HEK293 (cell line): ENCODE results near the gene GSTM4.

Experiments
- CTCF ChIA-PET: fragments of 350-600 bp; formaldehyde crosslinking; extraction: SDS; loops from one replicate; lab custom pipeline; 2021; ENCODE audit warnings: antibody characterized with exemption; lab: Yijun Ruan, JAX
- POLR2A ChIA-PET: fragments of 300-600 bp; formaldehyde crosslinking; extraction: SDS; loops from one replicate; lab custom pipeline; 2020; ENCODE audit warnings: antibody characterized with exemption, inconsistent platforms; lab: Yijun Ruan, JAX
- H3K27ac ChIP-seq: fragments of 200-500 bp; sonication (Bioruptor generic); 2 replicates; pipeline ENCODE4 v1.5.1; 2014; ENCODE audit warnings: low read depth, low read length, control low read depth, inconsistent platforms; ENCODE audit errors: extremely low read depth
- H3K36me3 ChIP-seq, 2 experiments: fragments of 200-500 bp in 1 of 2; sonication (Bioruptor generic) in 1 of 2; 1 replicate in 1 of 2; 2 replicates in 1 of 2; pipeline ENCODE4 v1.5.1; 2014 to 2017; ENCODE audit warnings: inconsistent platforms in 2 of 2, low read length in 2 of 2; ENCODE audit not compliant: control insufficient read depth in 2 of 2, insufficient read depth in 1 of 2
- H3K4me1 ChIP-seq: fragments of 200-500 bp; sonication (Bioruptor generic); 2 replicates; pipeline ENCODE4 v1.5.1; 2014; ENCODE audit warnings: mild to moderate bottlenecking, low read length, inconsistent platforms; ENCODE audit not compliant: control insufficient read depth, insufficient read depth
- H3K4me3 ChIP-seq: 2 replicates; pipeline ENCODE4 v1.5.1; 2011; ENCODE audit warnings: low read depth, mild to moderate bottlenecking, control low read depth, low read length, moderate library complexity
- H3K9me3 ChIP-seq: fragments of 200-500 bp; sonication (Bioruptor generic); 2 replicates; pipeline ENCODE4 v1.5.1; 2014; ENCODE audit warnings: low read depth, low read length, inconsistent platforms; ENCODE audit not compliant: control insufficient read depth, insufficient read depth
- ATF2 ChIP-seq: fragments of 450-650 bp; formaldehyde crosslinking; IDR thresholded peaks from 2 replicates; pipeline ENCODE4 v1.5.1; 2016; ENCODE audit warnings: missing biosample characterization, missing genetic modification characterization, low read depth
- FEZF1 ChIP-seq: fragments of 450-650 bp; formaldehyde crosslinking; IDR thresholded peaks from 2 replicates; pipeline ENCODE4 v1.5.1; 2016; ENCODE audit warnings: missing biosample characterization, missing genetic modification characterization
- GLI2 ChIP-seq: fragments of 450-650 bp; formaldehyde crosslinking; IDR thresholded peaks from 2 replicates; pipeline ENCODE4; 2017; ENCODE audit warnings: missing biosample characterization, missing genetic modification characterization, low read depth, borderline replicate concordance
- GLI4 ChIP-seq: fragments of 450-650 bp; formaldehyde crosslinking; IDR thresholded peaks from 2 replicates; pipeline ENCODE4 v1.5.1; 2016; ENCODE audit warnings: missing biosample characterization, missing genetic modification characterization
- MYNN ChIP-seq: fragments of 450-650 bp; formaldehyde crosslinking; IDR thresholded peaks from 2 replicates; pipeline ENCODE4 v1.5.1; 2016; ENCODE audit warnings: missing biosample characterization, missing genetic modification characterization, borderline replicate concordance
- PRDM4 ChIP-seq: fragments of 450-650 bp; formaldehyde crosslinking; IDR thresholded peaks from 2 replicates; pipeline ENCODE4 v1.5.1; 2017; ENCODE audit warnings: missing biosample characterization, missing genetic modification characterization
- RBAK ChIP-seq: fragments of 450-650 bp; formaldehyde crosslinking; IDR thresholded peaks from 2 replicates; pipeline ENCODE4 v1.5.1; 2016; ENCODE audit warnings: missing biosample characterization, missing genetic modification characterization
- SALL2 ChIP-seq: fragments of 450-650 bp; formaldehyde crosslinking; IDR thresholded peaks from 2 replicates; pipeline ENCODE4 v1.5.0; 2017; ENCODE audit warnings: missing biosample characterization, mild to moderate bottlenecking, missing genetic modification characterization, borderline replicate concordance
- TRIM28 ChIP-seq: IDR thresholded peaks from 2 replicates; pipeline ENCODE4 v1.6.1; 2011; ENCODE audit warnings: low read length, control low read depth, borderline replicate concordance
- ZBTB17 ChIP-seq: fragments of 450-650 bp; formaldehyde crosslinking; IDR thresholded peaks from 2 replicates; pipeline ENCODE4 v1.5.1; 2016; ENCODE audit warnings: missing biosample characterization, missing genetic modification characterization
- ZEB2 ChIP-seq: fragments of 450-650 bp; formaldehyde crosslinking; IDR thresholded peaks from 2 replicates; pipeline ENCODE4 v1.5.1; 2016; ENCODE audit warnings: missing biosample characterization, missing genetic modification characterization
- ZFP69B ChIP-seq: fragments of 450-650 bp; formaldehyde crosslinking; IDR thresholded peaks from 2 replicates; pipeline ENCODE4 v1.5.1; 2016; ENCODE audit warnings: missing biosample characterization, missing genetic modification characterization
- ZNF114 ChIP-seq: fragments of 450-650 bp; formaldehyde crosslinking; IDR thresholded peaks from 2 replicates; pipeline ENCODE4 v1.5.0; 2017; ENCODE audit warnings: missing biosample characterization, missing genetic modification characterization
- ZNF133 ChIP-seq: fragments of 450-650 bp; formaldehyde crosslinking; IDR thresholded peaks from 2 replicates; pipeline ENCODE4 v1.5.1; 2016; ENCODE audit warnings: missing biosample characterization, missing genetic modification characterization
- ZNF140 ChIP-seq: fragments of 450-650 bp; formaldehyde crosslinking; IDR thresholded peaks from 2 replicates; pipeline ENCODE4 v1.5.1; 2016; ENCODE audit warnings: missing biosample characterization, missing genetic modification characterization
- ZNF184 ChIP-seq: fragments of 450-650 bp; IDR thresholded peaks from 2 replicates; pipeline ENCODE4 v1.5.1; 2018; ENCODE audit warnings: missing biosample characterization, mild to moderate bottlenecking, missing genetic modification characterization
- ZNF324 ChIP-seq: fragments of 450-650 bp; formaldehyde crosslinking; IDR thresholded peaks from 2 replicates; pipeline ENCODE4 v1.5.1; 2016; ENCODE audit warnings: missing biosample characterization, missing genetic modification characterization
- ZNF37A ChIP-seq: fragments of 450-650 bp; IDR thresholded peaks from 2 replicates; pipeline ENCODE4 v1.5.1; 2018; ENCODE audit warnings: missing biosample characterization, missing genetic modification characterization
- ZNF510 ChIP-seq: fragments of 450-650 bp; formaldehyde crosslinking; IDR thresholded peaks from 2 replicates; pipeline ENCODE4 v1.5.1; 2018; ENCODE audit warnings: mild to moderate bottlenecking, missing genetic modification characterization, missing biosample characterization; ENCODE audit not compliant: insufficient replicate concordance
- ZNF555 ChIP-seq: fragments of 450-650 bp; formaldehyde crosslinking; conservative IDR thresholded peaks from 2 replicates; pipeline ENCODE4 v1.5.1; 2017; ENCODE audit warnings: missing biosample characterization, mild to moderate bottlenecking, missing genetic modification characterization, inconsistent platforms
- ZNF571 ChIP-seq: fragments of 450-650 bp; formaldehyde crosslinking; IDR thresholded peaks from 2 replicates; pipeline ENCODE4 v1.5.0; 2017; ENCODE audit warnings: missing biosample characterization, missing genetic modification characterization
- ZNF596 ChIP-seq: fragments of 450-650 bp; IDR thresholded peaks from 2 replicates; pipeline ENCODE4 v1.5.0; 2018; ENCODE audit warnings: missing biosample characterization, mild to moderate bottlenecking, missing genetic modification characterization, moderate library complexity
- ZNF707 ChIP-seq: fragments of 450-650 bp; formaldehyde crosslinking; IDR thresholded peaks from 2 replicates; pipeline ENCODE4 v1.5.1; 2016; ENCODE audit warnings: missing biosample characterization, missing genetic modification characterization
- ZNF830 ChIP-seq: fragments of 450-650 bp; IDR thresholded peaks from 2 replicates; pipeline ENCODE4 v1.5.0; 2018; ENCODE audit warnings: missing biosample characterization, missing genetic modification characterization, low read depth, mild to moderate bottlenecking, moderate library complexity
- TF ChIP-seq, protein P1 (sequence below): fragments of 450-650 bp; formaldehyde crosslinking; IDR thresholded peaks from 2 replicates; pipeline ENCODE4 v1.5.1; 2016; ENCODE audit warnings: missing biosample characterization, missing genetic modification characterization

Gene GSTM4

GRCh38 chr1:109624201-109625010, 31.5 kb upstream of the GSTM4 start:
- TF ChIP-seq ZNF571 (tag by site-specific recombination) (no peak), ZBTB17 (tag by site-specific recombination) (no peak), ZNF133 (tag by site-specific recombination) (no peak), ZNF510 (no peak), RBAK (no peak), MYNN (no peak), ZNF37A (tag by site-specific recombination) (no peak), FEZF1 (tag by site-specific recombination) (no peak), ZNF324 (tag by site-specific recombination) (no peak), ZNF707 (tag by site-specific recombination) (no peak), ZFP69B (tag by site-specific recombination) (no peak), PRDM4 (tag by site-specific recombination) (no peak), ZNF555 (tag by site-specific recombination) (no peak), ZNF184 (tag by site-specific recombination) (no peak), GLI2 (tag by site-specific recombination) (no peak), ZEB2 (tag by site-specific recombination) (no peak), TRIM28 (no peak)
- TF ChIP-seq, protein P1, sequence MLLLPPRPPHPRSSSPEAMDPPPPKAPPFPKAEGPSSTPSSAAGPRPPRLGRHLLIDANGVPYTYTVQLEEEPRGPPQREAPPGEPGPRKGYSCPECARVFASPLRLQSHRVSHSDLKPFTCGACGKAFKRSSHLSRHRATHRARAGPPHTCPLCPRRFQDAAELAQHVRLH (tag by site-specific recombination): no peak
- Histone ChIP-seq H3K36me3 (peaks cover 4 to 44% of the 10 kb centered on the region in 2 experiments; a peak in 2 of 3 replicates), H3K9me3 (no peaks in the 10 kb centered on the region), H3K4me1 (peaks cover 4% of the 10 kb centered on the region; the same call in 1 of the 2 replicates), H3K27ac (no peak overlapping the region), H3K4me3 (no peak overlapping the region)
- POLR2A ChIA-PET: interaction anchor here (1.1 kb wide), 2 partner anchors 9 to 76 kb away, joined by 3 to 4 read pairs; partner anchors contain the start of gene GNAI3
- CTCF ChIA-PET: interaction anchor here (0.6 to 1.3 kb wide), 2 partner anchors 78 to 127 kb away, joined by 3 to 4 read pairs; no protein-coding TSS in a partner anchor

DNA sequence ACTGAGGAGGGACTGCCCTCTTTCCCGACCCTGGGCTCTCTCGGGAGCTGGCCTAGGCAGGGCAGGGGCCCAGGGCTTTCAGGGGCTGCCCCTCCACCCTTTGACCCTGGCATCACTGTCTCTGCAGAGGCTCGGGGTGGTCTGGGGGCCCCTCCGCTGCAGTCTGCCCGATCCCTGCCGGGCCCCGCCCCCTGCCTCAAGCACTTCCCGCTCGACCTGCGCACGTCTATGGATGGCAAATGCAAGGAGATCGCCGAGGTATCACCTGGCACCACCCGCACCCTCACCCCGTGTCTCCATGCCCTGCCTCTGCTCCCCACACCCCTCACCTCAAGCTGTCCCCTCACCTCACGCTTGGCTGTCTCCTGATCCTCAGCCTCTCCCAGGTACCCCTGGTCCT, 30.7 kb upstream of the GSTM4 start:
- H3K4me3 ChIP-seq: no peak overlapping the region
- TF ChIP-seq ZNF324 (tag by site-specific recombination): no peak
- TF ChIP-seq ZNF830 (tag by site-specific recombination): no peak
- no peak for TF ChIP-seq SALL2 (tag by site-specific recombination)
- TF ChIP-seq MYNN: no peak
- no peak for TF ChIP-seq ZNF596 (tag by site-specific recombination)
- no peak for TF ChIP-seq ATF2
- no peak for TF ChIP-seq GLI4
- TF ChIP-seq ZNF114 (tag by site-specific recombination): no peak
- no peak for TF ChIP-seq ZNF140 (tag by site-specific recombination)
- no peak for TF ChIP-seq ZBTB17 (tag by site-specific recombination)
- TF ChIP-seq, all 188 proteins: peak for 0
- POLR2A ChIA-PET: interaction anchor here (1.1 kb wide), 1 partner anchor 77 kb away, joined by 3 read pairs; the partner anchor contains the start of gene GNAI3
- peaks cover 4% of the 10 kb centered on the region; the same call in 1 of the 2 replicates for H3K4me1 ChIP-seq
- peaks cover 4 to 52% of the 10 kb centered on the region in 2 experiments; a peak in 2 of 3 replicates for H3K36me3 ChIP-seq
- CTCF ChIA-PET: interaction anchor here (0.6 to 0.9 kb wide), 3 partner anchors 9 to 128 kb away, joined by 3 read pairs; no protein-coding TSS in a partner anchor
- no peak overlapping the region for H3K27ac ChIP-seq
- no peaks in the 10 kb centered on the region for H3K9me3 ChIP-seq
